NCI-H446 treated with DMSO at 0.1 percent for 48 hours (cell line): ENCODE measurements around the gene TBC1D25.

Experiments used
- DNase-seq: peaks from one replicate; lab custom pipeline; 2025; lab: John Stamatoyannopoulos, UW

TBC1D25 gene

GRCh38 chrX:48539345-48540027 is at the start of gene TBC1D25:
Gene TBC1D25, plus strand, starts transcription at chrX:48539714. Its CDS starts 84 bp downstream, at chrX:48539798.
- DNase-seq, result peak; percentile 93

GRCh38 chrX:48489892-48490291 is 49.6 kb upstream of the TBC1D25 start:
- DNase-seq, result no peak

- no peak for DNase-seq
These were observed 48.9 kb upstream of the TBC1D25 start for GRCh38 chrX:48490661-48491060.

GRCh38 chrX:48491809-48492208 is 47.7 kb upstream of the TBC1D25 start:
- DNase-seq, result no peak

- DNase-seq, result no peak
These were observed 47.1 kb upstream of the TBC1D25 start for GRCh38 chrX:48492293-48492910.

- no peak for DNase-seq
These were observed 45.6 kb upstream of the TBC1D25 start for GRCh38 chrX:48493890-48494364.

- no peak for DNase-seq
These were observed 42.9 kb upstream of the TBC1D25 start for GRCh38 chrX:48496660-48497059.

GRCh38 chrX:48497871-48498270 is 41.6 kb upstream of the TBC1D25 start:
- no peak for DNase-seq

- DNase-seq, result no peak
These were observed 41.1 kb upstream of the TBC1D25 start for GRCh38 chrX:48498374-48498809.

GRCh38 chrX:48504261-48504660 is 35.3 kb upstream of the TBC1D25 start:
- no peak for DNase-seq

GRCh38 chrX:48505481-48505880 is 34.0 kb upstream of the TBC1D25 start:
- DNase-seq, result no peak

- no peak for DNase-seq
These were observed 32.3 kb upstream of the TBC1D25 start for GRCh38 chrX:48507246-48507645.

- no peak for DNase-seq
These were observed 30.9 kb upstream of the TBC1D25 start, which contains the start of gene PORCN for GRCh38 chrX:48508400-48509244. Gene PORCN, plus strand, starts transcription at chrX:48508992. Its CDS starts 829 bp downstream, at chrX:48509821.

- DNase-seq, result no peak
These were observed 30.3 kb upstream of the TBC1D25 start for GRCh38 chrX:48509245-48509590.

GRCh38 chrX:48509619-48510018 is 29.9 kb upstream of the TBC1D25 start:
- no peak for DNase-seq

- no peak for DNase-seq
These were observed 28.0 kb upstream of the TBC1D25 start for GRCh38 chrX:48511560-48511959.

- no peak for DNase-seq
These were observed 27.1 kb upstream of the TBC1D25 start for GRCh38 chrX:48512371-48512935.

GRCh38 chrX:48513670-48514069 is 25.8 kb upstream of the TBC1D25 start:
- DNase-seq, result no peak

- DNase-seq, result no peak
These were observed 25.2 kb upstream of the TBC1D25 start for GRCh38 chrX:48514126-48514806.

- DNase-seq, result no peak
These were observed 24.6 kb upstream of the TBC1D25 start for GRCh38 chrX:48514868-48515460.

- DNase-seq, result no peak
These were observed 23.7 kb upstream of the TBC1D25 start for GRCh38 chrX:48515842-48516241.
